ENCODE measurements around the gene EFS. TPM values are rescaled to one million over a fixed set of nuclear protein-coding genes. Genes with fewer than 3 reads are reported as not detected.
"Not testable (repeated sequence)": the region's sequence is repeated elsewhere in the genome, so short reads cannot be mapped to it uniquely, and the experiment has no call there.

Gene EFS
- total and polyA plus RNA-seq, 8 donors, result 3.1 to 20.6 (median 6.2) TPM

DNA sequence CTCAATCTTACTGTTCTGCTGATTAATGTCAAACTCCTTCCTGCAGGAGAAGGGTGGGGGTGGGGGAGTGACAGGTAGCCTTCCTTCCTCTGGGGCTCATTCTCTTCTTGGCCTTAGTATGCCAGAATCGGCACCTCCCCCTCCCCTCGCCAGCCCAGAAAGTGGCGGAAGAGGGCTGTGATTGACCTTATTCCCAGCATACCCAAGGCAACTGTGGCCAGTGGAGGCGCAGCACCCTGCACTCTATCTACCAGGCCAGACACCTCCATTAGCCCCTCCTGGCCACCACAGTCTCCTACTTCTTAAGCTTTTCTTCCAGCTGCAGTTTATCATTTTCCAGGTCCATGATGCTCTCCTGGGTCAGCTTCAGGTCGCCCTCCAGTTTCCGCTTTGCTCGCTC lies 27.6 kb upstream of the EFS start:
- TF ChIP-seq, protein P1, sequence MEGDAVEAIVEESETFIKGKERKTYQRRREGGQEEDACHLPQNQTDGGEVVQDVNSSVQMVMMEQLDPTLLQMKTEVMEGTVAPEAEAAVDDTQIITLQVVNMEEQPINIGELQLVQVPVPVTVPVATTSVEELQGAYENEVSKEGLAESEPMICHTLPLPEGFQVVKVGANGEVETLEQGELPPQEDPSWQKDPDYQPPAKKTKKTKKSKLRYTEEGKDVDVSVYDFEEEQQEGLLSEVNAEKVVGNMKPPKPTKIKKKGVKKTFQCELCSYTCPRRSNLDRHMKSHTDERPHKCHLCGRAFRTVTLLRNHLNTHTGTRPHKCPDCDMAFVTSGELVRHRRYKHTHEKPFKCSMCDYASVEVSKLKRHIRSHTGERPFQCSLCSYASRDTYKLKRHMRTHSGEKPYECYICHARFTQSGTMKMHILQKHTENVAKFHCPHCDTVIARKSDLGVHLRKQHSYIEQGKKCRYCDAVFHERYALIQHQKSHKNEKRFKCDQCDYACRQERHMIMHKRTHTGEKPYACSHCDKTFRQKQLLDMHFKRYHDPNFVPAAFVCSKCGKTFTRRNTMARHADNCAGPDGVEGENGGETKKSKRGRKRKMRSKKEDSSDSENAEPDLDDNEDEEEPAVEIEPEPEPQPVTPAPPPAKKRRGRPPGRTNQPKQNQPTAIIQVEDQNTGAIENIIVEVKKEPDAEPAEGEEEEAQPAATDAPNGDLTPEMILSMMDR (IDR thresholded peaks at IDR 0.05), result no peak
- no peaks in the 10 kb centered on the region for H3K36me3 ChIP-seq
- no peak for DNase-seq
- H3K27me3 ChIP-seq, result peaks cover 0 to 9% (median 0%) of the 10 kb centered on the region in 3 donors
- no peaks in the 10 kb centered on the region for H3K4me1 ChIP-seq
- no peak overlapping the region for H3K27ac ChIP-seq
- intact Hi-C loops (cut with DNase I; ENCODE audit: low total_unique reads), result no loop called here
- H3K9me3 ChIP-seq, result no peaks in the 10 kb centered on the region
- no peak overlapping the region for H3K4me3 ChIP-seq
- WGBS, 5 donors, result 70 to 79% (median 77%) methylated on average over 7 of the region's 7 CpGs

DNA sequence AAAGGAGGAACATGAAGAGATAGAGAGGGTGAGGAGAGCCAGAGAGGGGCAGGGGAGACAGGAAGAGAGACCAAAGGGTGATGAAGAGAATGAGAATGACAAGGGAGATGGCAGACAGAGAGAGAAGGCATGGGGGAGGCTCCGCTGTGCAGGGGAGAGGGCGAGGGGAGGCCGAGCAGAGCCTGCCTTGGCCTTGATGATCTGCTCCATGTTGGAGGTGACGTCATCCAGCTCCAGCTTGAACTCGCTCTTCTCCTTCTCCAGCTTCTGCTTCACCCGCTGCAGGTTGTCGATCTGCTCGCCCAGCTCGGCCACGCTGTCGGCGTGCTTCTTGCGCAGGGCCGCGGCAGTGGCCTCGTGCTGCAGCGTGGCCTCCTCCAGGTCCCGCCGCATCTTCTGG lies 24.9 kb upstream of the EFS start:
- H3K4me1 ChIP-seq; H3K36me3 ChIP-seq; H3K27ac ChIP-seq; H3K4me3 ChIP-seq; DNase-seq; H3K27me3 ChIP-seq; intact Hi-C loops (cut with DNase I; ENCODE audit: low total_unique reads); H3K9me3 ChIP-seq: not testable (repeated sequence)
- 70 to 97% (median 90%) methylated on average over 3 to 5 of the region's 19 CpGs for WGBS, 5 donors

DNA sequence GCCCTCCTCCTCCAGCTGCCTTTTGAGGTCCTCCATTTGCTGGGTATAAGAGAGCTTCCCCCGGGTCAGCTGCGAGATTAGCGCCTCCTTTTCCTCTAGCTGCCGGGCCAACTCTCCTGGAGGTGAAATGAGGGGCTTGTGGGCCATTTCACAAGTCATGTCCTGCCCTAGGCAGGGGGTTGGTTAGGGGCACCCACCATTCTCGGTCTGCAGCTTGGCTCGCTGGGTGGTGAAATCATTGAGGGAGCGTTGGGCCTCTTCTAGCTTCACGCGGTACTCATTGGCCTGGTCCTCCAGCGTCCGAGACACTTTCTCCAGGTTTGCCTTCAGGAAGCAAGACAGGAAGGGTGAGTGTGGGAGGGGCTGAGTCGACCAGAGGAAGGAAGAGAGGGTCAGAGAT lies 24.4 kb upstream of the EFS start:
- no peak overlapping the region for H3K4me3 ChIP-seq
- no peaks in the 10 kb centered on the region for H3K9me3 ChIP-seq
- whole genome bisulfite sequencing, 5 donors, result 72 to 79% (median 76%) methylated on average over 12 of the region's 12 CpGs
- peaks cover 0 to 8% (median 0%) of the 10 kb centered on the region in 3 donors for H3K27me3 ChIP-seq
- TF ChIP-seq POLR2A (IDR thresholded peaks at IDR 0.05) (no peak), EP300 (IDR thresholded peaks at IDR 0.05) (no peak)
- TF ChIP-seq, protein P1 (IDR thresholded peaks at IDR 0.05), result no peak
- H3K36me3 ChIP-seq, result no peaks in the 10 kb centered on the region
- H3K4me1 ChIP-seq, result no peaks in the 10 kb centered on the region
- no peak overlapping the region for H3K27ac ChIP-seq
- no peak for DNase-seq
- intact Hi-C loops (cut with DNase I; ENCODE audit: low total_unique reads), result no loop called here

DNA sequence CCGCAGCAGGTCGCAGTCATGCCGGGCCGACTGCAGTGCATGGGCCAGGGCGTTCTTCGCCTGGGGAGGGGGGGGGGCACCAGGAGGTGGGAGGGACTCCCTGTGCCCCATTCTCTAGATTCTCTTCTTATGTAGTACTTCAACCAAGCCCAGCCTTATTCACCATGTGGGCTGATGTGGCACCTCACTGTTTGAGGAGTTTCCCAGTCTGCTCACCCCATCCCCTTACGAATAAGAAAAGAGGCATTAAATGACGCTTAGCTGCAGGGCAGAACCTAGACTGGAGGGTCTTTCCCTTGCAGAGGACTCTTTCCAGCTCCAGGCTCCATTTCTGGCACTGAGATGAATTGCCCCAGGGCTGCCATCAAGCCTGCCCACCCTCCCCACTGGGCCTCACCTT lies 24.0 kb upstream of the EFS start:
- no peak overlapping the region for H3K27ac ChIP-seq
- TF ChIP-seq POLR2A (IDR thresholded peaks at IDR 0.05) (no peak), POLR2AphosphoS5 (IDR thresholded peaks at IDR 0.05) (no peak), EP300 (IDR thresholded peaks at IDR 0.05) (no peak)
- TF ChIP-seq, protein P1 (IDR thresholded peaks at IDR 0.05), result no peak
- intact Hi-C loops (cut with DNase I; ENCODE audit: low total_unique reads), result no loop called here
- peaks cover 0 to 8% (median 0%) of the 10 kb centered on the region in 3 donors for H3K27me3 ChIP-seq
- no peaks in the 10 kb centered on the region for H3K9me3 ChIP-seq
- H3K36me3 ChIP-seq, result no peaks in the 10 kb centered on the region
- DNase-seq, result no peak
- H3K4me3 ChIP-seq, result no peak overlapping the region
- 83 to 93% (median 85%) methylated on average over 5 to 8 of the region's 8 CpGs for WGBS, 5 donors
- H3K4me1 ChIP-seq, result no peaks in the 10 kb centered on the region

DNA sequence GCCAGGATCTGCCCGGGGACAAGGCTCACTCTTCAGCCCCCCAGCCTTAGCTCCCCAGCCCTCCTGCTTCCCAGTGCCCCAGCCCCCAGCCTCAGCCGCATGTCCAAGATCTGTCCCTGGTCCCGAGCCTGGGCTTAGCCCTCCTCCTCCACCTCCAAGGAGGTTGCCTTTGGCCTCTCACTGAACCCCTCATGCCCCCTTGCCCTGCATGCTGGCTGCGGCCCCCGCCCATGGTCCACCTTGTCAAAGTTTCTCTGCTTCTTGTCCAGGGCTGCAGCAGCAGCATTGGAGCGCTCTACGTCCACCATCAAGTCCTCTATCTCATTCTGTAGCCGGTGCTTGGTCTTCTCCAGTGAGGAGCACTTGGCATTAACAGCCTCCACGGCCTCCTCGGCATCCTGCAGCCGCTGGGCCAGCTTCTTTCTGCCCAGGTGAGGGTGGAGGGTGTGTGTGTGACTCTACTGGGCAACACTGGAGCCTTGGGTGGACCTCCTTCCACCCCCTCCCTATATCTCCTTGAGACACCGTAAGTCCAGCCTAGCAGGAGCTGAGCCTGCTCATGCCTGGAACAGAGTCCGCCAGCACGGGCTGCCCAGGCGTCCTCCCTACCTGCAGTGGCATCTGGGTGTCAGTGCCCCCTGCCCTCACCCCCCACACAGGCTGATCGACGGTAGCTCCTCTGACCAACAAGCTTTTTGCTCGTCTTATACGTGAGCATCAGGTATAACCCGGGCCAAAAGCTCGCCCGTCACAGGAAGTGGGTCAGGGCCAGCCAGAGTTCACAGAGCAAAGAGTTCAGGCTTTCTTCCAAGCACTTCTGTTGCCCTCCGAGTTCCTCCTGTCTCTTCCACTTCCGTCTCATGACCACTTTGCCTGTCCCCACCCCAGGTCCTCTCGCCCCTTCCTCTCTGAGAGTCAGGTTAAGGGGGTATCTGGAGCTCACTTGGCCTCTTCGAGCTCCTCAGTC lies 23.2 kb upstream of the EFS start:
- TF ChIP-seq POLR2A (IDR thresholded peaks at IDR 0.05) (no peak), POLR2AphosphoS5 (IDR thresholded peaks at IDR 0.05) (no peak), EP300 (IDR thresholded peaks at IDR 0.05) (no peak)
- TF ChIP-seq, protein P1 (IDR thresholded peaks at IDR 0.05), result no peak
- Histone ChIP-seq H3K9me3 (no peaks in the 10 kb centered on the region), H3K27me3 (peaks cover 0 to 8% (median 0%) of the 10 kb centered on the region in 3 donors), H3K4me3 (no peak overlapping the region), H3K4me1 (no peaks in the 10 kb centered on the region), H3K36me3 (no peaks in the 10 kb centered on the region), H3K27ac (no peak overlapping the region)
- WGBS, 5 donors, result 73 to 83% (median 81%) methylated on average over 26 of the region's 26 CpGs
- no peak for DNase-seq
- intact Hi-C loops (cut with DNase I; ENCODE audit: low total_unique reads), result no loop called here
